Esophagus muscularis mucosa (tissue), 4 donors: Measurements from ENCODE around the gene B3GALT4. TPM values are rescaled to one million over a fixed set of nuclear protein-coding genes. Genes with fewer than 3 reads are reported as not detected.

Experiments
- DNase-seq: peaks from one replicate; pipeline ENCODE4 v3.0.0-alpha.2; 2017; ENCODE audit errors: extremely low spot score
- H3K27ac ChIP-seq, 4 donors: fragments of 200-600 bp; sonication (generic); replicated peaks in 1 of 4; 1 replicate in 3 of 4; 2 replicates in 1 of 4; pipeline ENCODE4 v1.5.1; 2016 to 2019; ENCODE audit warnings: mild to moderate bottlenecking in 1 of 4
- H3K27me3 ChIP-seq, 4 donors: fragments of 200-600 bp; sonication (generic); one replicate each; pipeline versions ENCODE4 v1.5.1 to v1.6.0; 2016 to 2019
- H3K36me3 ChIP-seq, 4 donors: fragments of 200-600 bp; sonication (generic); one replicate each; pipeline ENCODE4 v1.5.1; 2016 to 2019
- H3K4me1 ChIP-seq, 4 donors: fragments of 200-600 bp; sonication (generic); one replicate each; pipeline ENCODE4 v1.5.1; 2016 to 2019
- H3K4me3 ChIP-seq, 4 donors: fragments of 200-600 bp; sonication (generic); 1 replicate in 2 of 4; 2 replicates in 2 of 4; pipeline ENCODE4 v1.5.1; 2016 to 2019; ENCODE audit warnings: mild to moderate bottlenecking in 4 of 4, moderate library complexity in 1 of 4
- H3K9me3 ChIP-seq, 4 donors: fragments of 200-600 bp; sonication (generic); 1 replicate in 3 of 4; 2 replicates in 1 of 4; pipeline ENCODE4 v1.5.1; 2016 to 2019
- CTCF ChIP-seq, 3 experiments: fragments of 200-600 bp in 2 of 3; fragments of 450-650 bp in 1 of 3; sonication (generic) in 2 of 3; IDR thresholded peaks; one replicate each; pipeline ENCODE4 v1.5.1; 2017 to 2019; ENCODE audit warnings: antibody characterized with exemption in 3 of 3, mild to moderate bottlenecking in 2 of 3, moderate library complexity in 1 of 3
- EP300 ChIP-seq: sonication (generic); formaldehyde crosslinking; IDR thresholded peaks from one replicate; pipeline ENCODE4 v1.6.1; 2017; ENCODE audit warnings: antibody characterized with exemption
- POLR2A ChIP-seq: fragments of 450-650 bp; IDR thresholded peaks from one replicate; pipeline ENCODE4 v1.6.1; 2017; ENCODE audit warnings: antibody characterized with exemption, moderate library complexity, mild to moderate bottlenecking, low read depth
- POLR2AphosphoS5 ChIP-seq, 2 donors: sonication (generic); formaldehyde crosslinking; IDR thresholded peaks; one replicate each; pipeline ENCODE4 v1.6.1; 2017; ENCODE audit warnings: antibody characterized with exemption in 2 of 2
- WGBS: methylation state at CpG from one replicate; pipeline ENCODE4 v1.1.5; 2018; 5-methylcytosine and 5-hydroxymethylcytosine counted together
- intact Hi-C: fragments of 100-400 bp; cut with DNase I; formaldehyde crosslinking; loops from one replicate; pipeline ENCODE4 v1.15.1; 2023
- total RNA-seq, 4 donors: library from RNA; depleted of rRNA; stranded (reverse); fragments of >200 nt; gene quantifications; one replicate each; pipeline versions ENCODE4 v1.1.0 to v1.2.1, GENCODE V29; 2016

Gene B3GALT4
- total RNA-seq = 10 to 100 TPM; 13.1 to 26.8 (median 24.2) TPM

- WGBS = under 1% methylated on average over 23 of the region's 80 CpGs
- H3K9me3 ChIP-seq = no peaks in the 10 kb centered on the region
- intact Hi-C loops = no loop called here
- peak; percentile 95 for DNase-seq
- peak; percentile 16 for TF ChIP-seq POLR2A
- no peak for TF ChIP-seq EP300
- TF ChIP-seq POLR2AphosphoS5 (IDR thresholded peaks at IDR 0.05) = peak; percentile 67 to 82
- peak; percentile 42 to 68 (median 56) for TF ChIP-seq CTCF (IDR thresholded peaks at IDR 0.05)
- peak within 1 kb of the TSS; percentile 83 to 93 (median 90) for H3K27ac ChIP-seq
- H3K36me3 ChIP-seq = peaks cover 18 to 72% (median 65%) of the 10 kb centered on the region in 4 donors
- H3K4me1 ChIP-seq = peaks cover 53 to 73% (median 68%) of the 10 kb centered on the region in 4 donors
- H3K27me3 ChIP-seq = no peaks in the 10 kb centered on the region
- H3K4me3 ChIP-seq = peak within 1 kb of the TSS; percentile 73 to 79 (median 78)
Observed at GRCh38 chr6:33276864-33277662, at the start of gene B3GALT4. Gene B3GALT4, plus strand, starts transcription at chr6:33277123. Its CDS starts 297 bp downstream, at chr6:33277420.

DNA sequence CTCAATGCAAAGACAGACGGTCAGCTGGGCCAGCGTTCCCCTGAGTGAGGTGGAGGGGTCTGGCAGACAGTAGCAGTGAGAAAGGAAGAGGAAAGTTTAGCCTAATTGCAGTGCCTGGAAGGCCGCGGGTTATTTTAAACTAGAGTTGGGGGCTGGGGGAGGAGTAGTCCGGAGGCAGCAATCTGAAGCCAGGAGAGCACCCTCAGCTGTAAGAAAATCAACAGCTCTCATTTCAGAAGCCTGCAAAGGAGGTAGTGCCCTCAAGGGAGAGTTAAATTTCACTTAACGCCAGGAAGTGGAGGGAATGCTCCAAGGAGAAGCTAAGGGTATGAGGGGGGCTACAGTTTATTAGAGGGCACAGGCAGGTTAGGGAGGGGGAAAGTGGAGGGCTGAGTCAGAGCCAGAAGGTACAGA, 41.7 kb upstream of the B3GALT4 start:
- intact Hi-C loops = no loop called here
- Histone ChIP-seq H3K9me3 (no peaks in the 10 kb centered on the region), H3K27me3 (peaks cover 0 to 58% (median 5%) of the 10 kb centered on the region in 4 donors), H3K36me3 (no peaks in the 10 kb centered on the region), H3K4me3 (no peak overlapping the region), H3K27ac (no peak overlapping the region), H3K4me1 (no peaks in the 10 kb centered on the region)
- 13% methylated on average over 6 of the region's 6 CpGs for WGBS
- no peak for DNase-seq
- TF ChIP-seq EP300 (no peak), POLR2A (no peak), CTCF (IDR thresholded peaks at IDR 0.05) (no peak), POLR2AphosphoS5 (IDR thresholded peaks at IDR 0.05) (no peak)

DNA sequence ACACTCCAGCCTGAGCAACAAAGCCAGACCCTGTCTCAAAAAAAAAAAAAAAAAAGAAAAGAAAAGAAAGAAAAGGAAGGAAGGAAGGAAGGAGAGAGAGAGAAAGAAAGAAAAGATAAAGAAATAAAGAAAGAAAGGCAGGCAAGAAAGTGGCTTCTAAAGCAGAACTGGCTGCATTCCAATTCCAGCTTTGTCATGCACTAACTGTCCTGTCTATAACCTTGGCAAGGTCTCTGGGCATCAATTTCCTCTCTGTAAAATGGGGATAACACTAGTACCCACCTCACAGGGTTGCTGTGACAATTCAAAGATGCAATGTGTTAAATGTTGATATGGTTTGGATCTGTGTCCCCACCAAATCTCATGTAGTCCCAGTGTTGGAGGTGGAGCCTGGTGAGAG, 40.6 kb upstream of the B3GALT4 start:
- no peak for TF ChIP-seq EP300
- TF ChIP-seq POLR2A = no peak
- TF ChIP-seq CTCF (IDR thresholded peaks at IDR 0.05) = no peak
- TF ChIP-seq POLR2AphosphoS5 (IDR thresholded peaks at IDR 0.05) = no peak
- no peak overlapping the region for H3K4me3 ChIP-seq
- no peaks in the 10 kb centered on the region for H3K36me3 ChIP-seq
- H3K27ac ChIP-seq = no peak overlapping the region
- no peaks in the 10 kb centered on the region for H3K4me1 ChIP-seq
- peaks cover 0 to 69% (median 5%) of the 10 kb centered on the region in 4 donors for H3K27me3 ChIP-seq
- DNase-seq = no peak
- intact Hi-C loops = no loop called here
- H3K9me3 ChIP-seq = no peaks in the 10 kb centered on the region

- Histone ChIP-seq H3K27ac (no peak overlapping the region), H3K4me3 (no peak overlapping the region), H3K27me3 (peaks cover 0 to 71% (median 5%) of the 10 kb centered on the region in 4 donors), H3K4me1 (no peaks in the 10 kb centered on the region), H3K36me3 (no peaks in the 10 kb centered on the region), H3K9me3 (no peaks in the 10 kb centered on the region)
- intact Hi-C loops = no loop called here
- TF ChIP-seq POLR2AphosphoS5 (IDR thresholded peaks at IDR 0.05) = no peak
- WGBS = 79% methylated on average over 6 of the region's 6 CpGs
- DNase-seq = no peak
Observed at GRCh38 chr6:33236852-33237251, 40.1 kb upstream of the B3GALT4 start.

DNA sequence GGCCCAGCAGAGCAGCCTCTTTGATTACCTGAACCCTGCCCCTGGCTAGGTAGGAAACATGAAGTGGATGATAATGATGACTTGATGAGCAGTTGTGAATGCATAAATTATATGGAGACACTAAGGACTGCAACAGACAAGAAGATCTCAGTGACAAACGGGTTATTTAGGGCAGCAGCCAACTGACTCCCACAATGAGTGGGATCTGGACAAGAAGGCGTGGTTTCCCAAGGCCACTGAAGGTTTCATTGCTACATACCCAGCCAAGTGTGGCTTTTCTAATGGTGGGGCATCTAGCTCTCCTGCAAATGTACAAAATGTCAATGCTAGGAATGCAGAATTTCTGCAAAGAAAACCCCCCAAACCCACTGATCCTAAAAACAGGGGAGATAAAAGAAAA, 39.2 kb upstream of the B3GALT4 start:
- Histone ChIP-seq H3K9me3 (no peaks in the 10 kb centered on the region), H3K27ac (no peak overlapping the region), H3K27me3 (peaks cover 0 to 70% (median 5%) of the 10 kb centered on the region in 4 donors), H3K4me3 (no peak overlapping the region), H3K4me1 (no peaks in the 10 kb centered on the region), H3K36me3 (no peaks in the 10 kb centered on the region)
- no peak for TF ChIP-seq POLR2A
- TF ChIP-seq EP300 = no peak
- TF ChIP-seq CTCF (IDR thresholded peaks at IDR 0.05) = no peak
- no peak for TF ChIP-seq POLR2AphosphoS5 (IDR thresholded peaks at IDR 0.05)
- DNase-seq = no peak
- intact Hi-C loops = no loop called here
- WGBS = 50% methylated on average over 2 of the region's 2 CpGs
